A673 (cell line): ENCODE results near the gene PRDM4. TPM values are rescaled to one million over a fixed set of nuclear protein-coding genes. Genes with fewer than 3 reads are reported as not detected.

Experiments used
- BruUV-seq: library from RNA; stranded (reverse); fragments of 400-500 nt; replicated peaks from 2 replicates; lab custom pipeline; 2021; lab: Mats Ljungman, UMichigan
- CTCF ChIA-PET: fragments of 300-600 bp; sonication (Branson Sonifier 250); formaldehyde crosslinking; loops from one replicate; lab custom pipeline; 2022; ENCODE audit warnings: antibody characterized with exemption; lab: Charles Lee
- POLR2A ChIA-PET: fragments of 300-600 bp; sonication (Branson Sonifier 250); formaldehyde crosslinking; loops from one replicate; lab custom pipeline; 2022; ENCODE audit warnings: antibody characterized with exemption; ENCODE audit not compliant: low non-redundant PET; lab: Charles Lee
- DNase-seq: peaks from one replicate; pipeline ENCODE4 v3.0.0-alpha.2; 2015; ENCODE audit warnings: low spot score
- H3K27ac ChIP-seq: fragments of 200-600 bp; sonication (generic); 2 replicates; pipeline ENCODE4 v1.5.1; 2016; ENCODE audit warnings: mixed run types, low read depth, mild to moderate bottlenecking, mixed read lengths, antibody characterized with exemption, low read length; ENCODE audit not compliant: poor library complexity, severe bottlenecking
- H3K27me3 ChIP-seq: fragments of 200-600 bp; sonication (generic); replicated peaks from 2 replicates; pipeline ENCODE4 v1.6.1; 2017; ENCODE audit warnings: mixed run types, low read depth, mild to moderate bottlenecking, mixed read lengths, antibody characterized with exemption, low read length; ENCODE audit not compliant: insufficient read depth, poor library complexity
- H3K36me3 ChIP-seq: fragments of 200-600 bp; sonication (generic); 2 replicates; pipeline ENCODE4 v1.6.1; 2016; ENCODE audit warnings: mixed run types, mild to moderate bottlenecking, mixed read lengths, antibody characterized with exemption, low read length; ENCODE audit not compliant: insufficient read depth, poor library complexity, severe bottlenecking
- H3K4me1 ChIP-seq: fragments of 200-600 bp; sonication (generic); 2 replicates; pipeline ENCODE4 v1.6.1; 2017; ENCODE audit warnings: mixed run types, mild to moderate bottlenecking, mixed read lengths, antibody characterized with exemption, low read length; ENCODE audit not compliant: insufficient read depth, poor library complexity, severe bottlenecking
- H3K4me3 ChIP-seq: fragments of 200-600 bp; sonication (generic); 2 replicates; pipeline ENCODE4 v1.5.1; 2016; ENCODE audit warnings: low read depth, mixed run types, mild to moderate bottlenecking, mixed read lengths, low read length; ENCODE audit not compliant: poor library complexity, severe bottlenecking
- H3K9me3 ChIP-seq: fragments of 200-600 bp; sonication (generic); 2 replicates; pipeline ENCODE4 v1.6.1; 2016; ENCODE audit warnings: mixed run types, low read depth, mild to moderate bottlenecking, mixed read lengths, antibody characterized with exemption, low read length; ENCODE audit not compliant: poor library complexity, severe bottlenecking
- EZH2 ChIP-seq: fragments of 200-600 bp; sonication (generic); IDR thresholded peaks from 2 replicates; pipeline ENCODE4 v1.6.1; 2017; ENCODE audit warnings: borderline replicate concordance, low read depth, mild to moderate bottlenecking, mixed read lengths, antibody characterized with exemption, low read length; ENCODE audit not compliant: poor library complexity, severe bottlenecking
- intact Hi-C: fragments of 100-400 bp; cut with micrococcal nuclease; formaldehyde crosslinking; loops from one replicate; pipeline ENCODE4 v1.10.0; 2022; ENCODE audit not compliant: unreplicated experiment
- total RNA-seq: library from RNA; stranded (reverse); gene quantifications from 2 replicates; pipeline ENCODE4 v1.2.3, GENCODE V29; 2021
- TF ChIP-seq, protein P1 (sequence below): fragments of 300-800, 200-600 bp; sonication (generic); conservative IDR thresholded peaks from 2 replicates; pipeline ENCODE4 v1.5.1; 2017; ENCODE audit warnings: low read depth, mild to moderate bottlenecking, antibody characterized with exemption, low read length, moderate library complexity, mixed read lengths

Gene PRDM4
- total RNA-seq, 1 experiment from 2014 or later: 31.5 TPM

GRCh38 chr12:107762874-107763273 lies 1.9 kb upstream of the PRDM4 start:
- no peak for DNase-seq
- Histone ChIP-seq H3K4me1 (peaks cover 16% of the 10 kb centered on the region), H3K27me3 (peaks cover under 1% of the 10 kb centered on the region), H3K4me3 (no peak overlapping the region), H3K27ac (no peak overlapping the region), H3K9me3 (no peaks in the 10 kb centered on the region), H3K36me3 (peaks cover 14% of the 10 kb centered on the region)
- TF ChIP-seq EZH2: no peak
- TF ChIP-seq, protein P1, sequence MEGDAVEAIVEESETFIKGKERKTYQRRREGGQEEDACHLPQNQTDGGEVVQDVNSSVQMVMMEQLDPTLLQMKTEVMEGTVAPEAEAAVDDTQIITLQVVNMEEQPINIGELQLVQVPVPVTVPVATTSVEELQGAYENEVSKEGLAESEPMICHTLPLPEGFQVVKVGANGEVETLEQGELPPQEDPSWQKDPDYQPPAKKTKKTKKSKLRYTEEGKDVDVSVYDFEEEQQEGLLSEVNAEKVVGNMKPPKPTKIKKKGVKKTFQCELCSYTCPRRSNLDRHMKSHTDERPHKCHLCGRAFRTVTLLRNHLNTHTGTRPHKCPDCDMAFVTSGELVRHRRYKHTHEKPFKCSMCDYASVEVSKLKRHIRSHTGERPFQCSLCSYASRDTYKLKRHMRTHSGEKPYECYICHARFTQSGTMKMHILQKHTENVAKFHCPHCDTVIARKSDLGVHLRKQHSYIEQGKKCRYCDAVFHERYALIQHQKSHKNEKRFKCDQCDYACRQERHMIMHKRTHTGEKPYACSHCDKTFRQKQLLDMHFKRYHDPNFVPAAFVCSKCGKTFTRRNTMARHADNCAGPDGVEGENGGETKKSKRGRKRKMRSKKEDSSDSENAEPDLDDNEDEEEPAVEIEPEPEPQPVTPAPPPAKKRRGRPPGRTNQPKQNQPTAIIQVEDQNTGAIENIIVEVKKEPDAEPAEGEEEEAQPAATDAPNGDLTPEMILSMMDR: no peak
- intact Hi-C loops: no loop called here
- ChIA-PET CTCF (no interaction called here), POLR2A (no interaction called here)
- BruUV-seq: no TSS peak

- H3K9me3 ChIP-seq: no peaks in the 10 kb centered on the region
- peaks cover 16% of the 10 kb centered on the region for H3K4me1 ChIP-seq
- no TSS peak for BruUV-seq
- no peak for TF ChIP-seq EZH2
- TF ChIP-seq, protein P1: no peak
- POLR2A ChIA-PET: no interaction called here
- peak overlapping the region; percentile 95 for H3K4me3 ChIP-seq
- H3K36me3 ChIP-seq: peaks cover 26% of the 10 kb centered on the region
- DNase-seq: peak; percentile 15
- intact Hi-C loops: loop anchor here (2.0 kb wide), 1 partner anchor 123 kb away; no protein-coding TSS in a partner anchor
- H3K27me3 ChIP-seq: no peaks in the 10 kb centered on the region
- CTCF ChIA-PET: no interaction called here
- no peak overlapping the region for H3K27ac ChIP-seq
Measured at GRCh38 chr12:107761502-107761904, 566 bp upstream of the PRDM4 start.

- Histone ChIP-seq H3K9me3 (no peaks in the 10 kb centered on the region), H3K27ac (peak overlapping the region; percentile 56), H3K36me3 (peaks cover 38% of the 10 kb centered on the region), H3K27me3 (no peaks in the 10 kb centered on the region), H3K4me3 (peak overlapping the region; percentile 95), H3K4me1 (peaks cover 16% of the 10 kb centered on the region)
- ChIA-PET CTCF (no interaction called here), POLR2A (no interaction called here)
- no TSS peak for BruUV-seq
- TF ChIP-seq, protein P1: no peak
- TF ChIP-seq EZH2: no peak
- DNase-seq: peak; percentile 32
- intact Hi-C loops: loop anchor here (2.0 kb wide), 1 partner anchor 124 kb away; no protein-coding TSS in a partner anchor
Measured at GRCh38 chr12:107760207-107760808, 629 bp downstream of the PRDM4 start.
